Measurements from ENCODE around the gene TEX28.
"Not testable (repeated sequence)": the region's sequence is repeated elsewhere in the genome, so short reads cannot be mapped to it uniquely, and the experiment has no call there.

TEX28 gene

GRCh38 chrX:154294791-154295574 is at the start of gene TEX28:
TEX28 (minus strand) TSS chrX:154295124; CDS start chrX:154292117, 3,007 bp downstream.
- DNase-seq (ENCODE audit: low spot score) = no peak

- not testable (repeated sequence) for DNase-seq (ENCODE audit: low spot score)
Observed at GRCh38 chrX:154343620-154344019, 48.7 kb upstream of the TEX28 start.

- DNase-seq (ENCODE audit: low spot score) = not testable (repeated sequence)
Observed at GRCh38 chrX:154343063-154343462, 48.1 kb upstream of the TEX28 start.

- not testable (repeated sequence) for DNase-seq (ENCODE audit: low spot score)
Observed at GRCh38 chrX:154341399-154342298, 46.7 kb upstream of the TEX28 start.

GRCh38 chrX:154334496-154334895 is 39.6 kb upstream of the TEX28 start:
- DNase-seq (ENCODE audit: low spot score) = no peak

- no peak for DNase-seq (ENCODE audit: low spot score)
Observed at GRCh38 chrX:154333837-154334271, 38.9 kb upstream of the TEX28 start.

- no peak for DNase-seq (ENCODE audit: low spot score)
Observed at GRCh38 chrX:154333116-154333515, 38.2 kb upstream of the TEX28 start.

- no peak for DNase-seq (ENCODE audit: low spot score)
Observed at GRCh38 chrX:154332561-154332960, 37.6 kb upstream of the TEX28 start.

GRCh38 chrX:154329294-154329693 is 34.4 kb upstream of the TEX28 start:
- DNase-seq (ENCODE audit: low spot score) = no peak

GRCh38 chrX:154328646-154329045 is 33.7 kb upstream of the TEX28 start:
- DNase-seq (ENCODE audit: low spot score) = no peak

GRCh38 chrX:154327038-154327820 is 32.3 kb upstream of the TEX28 start:
- peak; percentile 22 for DNase-seq (ENCODE audit: low spot score)

- DNase-seq (ENCODE audit: low spot score) = no peak
Observed at GRCh38 chrX:154325541-154325940, 30.6 kb upstream of the TEX28 start.

- no peak for DNase-seq (ENCODE audit: low spot score)
Observed at GRCh38 chrX:154323537-154323936, 28.6 kb upstream of the TEX28 start.

GRCh38 chrX:154322890-154323289 is 28.0 kb upstream of the TEX28 start:
- no peak for DNase-seq (ENCODE audit: low spot score)

GRCh38 chrX:154321594-154321993 is 26.7 kb upstream of the TEX28 start:
- peak; percentile 19 for DNase-seq (ENCODE audit: low spot score)

GRCh38 chrX:154321152-154321551 is 26.2 kb upstream of the TEX28 start:
- DNase-seq (ENCODE audit: low spot score) = no peak

GRCh38 chrX:154320406-154320805 is 25.5 kb upstream of the TEX28 start:
- DNase-seq (ENCODE audit: low spot score) = no peak

- DNase-seq (ENCODE audit: low spot score) = peak; percentile 46
Observed at GRCh38 chrX:154317391-154317995, 22.6 kb upstream of the TEX28 start.

- no peak for DNase-seq (ENCODE audit: low spot score)
Observed at GRCh38 chrX:154315416-154315815, 20.5 kb upstream of the TEX28 start.

- no peak for DNase-seq (ENCODE audit: low spot score)
Observed at GRCh38 chrX:154313147-154313546, 18.2 kb upstream of the TEX28 start.

GRCh38 chrX:154312116-154312515 is 17.2 kb upstream of the TEX28 start:
- DNase-seq (ENCODE audit: low spot score) = no peak

Data from GM03348 (cell line).